K562 (cell line): Measurements from ENCODE around the gene LAMB1. TPM values are rescaled to one million over a fixed set of nuclear protein-coding genes. Genes with fewer than 3 reads are reported as not detected.

ENCODE experiments used
- CC2D1A ChIP-seq: fragments of 450-650 bp; IDR thresholded peaks from 2 replicates; pipeline ENCODE4 v1.6.1; 2017; ENCODE audit warnings: mild to moderate bottlenecking
- ELF2 ChIP-seq: fragments of 250-450 bp; sonication (Bioruptor Pico); IDR thresholded peaks from 2 replicates; pipeline ENCODE4 v1.5.0; 2021; ENCODE audit warnings: mild to moderate bottlenecking
- FOS ChIP-seq: IDR thresholded peaks from 3 replicates; pipeline ENCODE4 v1.6.1; 2011; ENCODE audit not compliant: insufficient read length; ENCODE audit errors: extremely low read depth
- FOSL1 ChIP-seq: fragments of 200-800 bp; sonication (Bioruptor generic); conservative IDR thresholded peaks from 2 replicates; pipeline ENCODE4 v1.6.1; 2016; ENCODE audit warnings: missing genetic modification characterization, missing compliant biosample characterization
- L3MBTL2 ChIP-seq: fragments of 450-650 bp; IDR thresholded peaks from 2 replicates; pipeline ENCODE4 v1.6.1; 2016; ENCODE audit warnings: mild to moderate bottlenecking, moderate library complexity
- MAZ ChIP-seq, 2 experiments: fragments of 450-650 bp in 1 of 2; sonication (generic) in 1 of 2; formaldehyde crosslinking; IDR thresholded peaks in 1 of 2; conservative IDR thresholded peaks in 1 of 2; 2 replicates each; pipeline versions ENCODE4 v1.4.0 to v1.5.0; 2020; ENCODE audit warnings: mild to moderate bottlenecking in 1 of 2, missing genetic modification reagents in 1 of 2
- MTA1 ChIP-seq: fragments of 450-650 bp; IDR thresholded peaks from 2 replicates; pipeline ENCODE4 v1.6.1; 2017; ENCODE audit warnings: borderline replicate concordance
- SMC3 ChIP-seq: conservative IDR thresholded peaks from 2 replicates; pipeline ENCODE4 v1.6.1; 2011; ENCODE audit warnings: low read depth, low read length, improper control_type of control experiment; ENCODE audit not compliant: insufficient read depth
- SP1 ChIP-seq: sonication (generic); formaldehyde crosslinking; IDR thresholded peaks from 2 replicates; pipeline ENCODE4 v1.8.1; 2022; ENCODE audit warnings: mild to moderate bottlenecking, missing genetic modification reagents
- SRF ChIP-seq, 2 experiments: fragments of 250-450, 450-650 bp in 1 of 2; sonication (Bioruptor Pico) in 1 of 2; sonication (generic) in 1 of 2; formaldehyde crosslinking; IDR thresholded peaks; 2 replicates each; pipeline versions ENCODE4 v1.5.0 to v1.5.1; 2020 to 2022; ENCODE audit warnings: mild to moderate bottlenecking in 1 of 2, missing genetic modification reagents in 1 of 2
- TCF3 ChIP-seq: sonication (generic); formaldehyde crosslinking; IDR thresholded peaks from 2 replicates; pipeline ENCODE4 v1.4.0; 2020; ENCODE audit warnings: mild to moderate bottlenecking, missing genetic modification reagents
- ZNF717 ChIP-seq: fragments of 250-450 bp; sonication (Bioruptor Pico); IDR thresholded peaks from 2 replicates; pipeline ENCODE4 v1.5.0; 2021
- polyA plus RNA-seq, 8 experiments: library from polyadenylated mRNA; depleted of rRNA in 4 of 8; stranded (reverse) in 5 of 8; unstranded in 3 of 8; fragments of >200 nt; fragmentation: Nextera tagmentation in 2 of 8; fragmentation: Illumina TruSeq in 1 of 8; extraction: Ambion mirVana in 2 of 8; extraction: Trizol in 1 of 8; gene quantifications; 2 replicates each; pipeline versions ENCODE4 v1.2.1 to v1.2.3, GENCODE V29; 2011 to 2014; ENCODE audit warnings: inconsistent platforms in 1 of 8, missing spikeins in 1 of 8
- total RNA-seq, 7 experiments: library from RNA; depleted of rRNA in 6 of 7; stranded (reverse); fragments of >200 nt in 6 of 7; fragmentation: Illumina TruSeq in 2 of 7; extraction: Trizol in 2 of 7; gene quantifications; 2 replicates each; pipeline versions ENCODE4 v1.2.1 to v1.2.3, GENCODE V29; 2011 to 2021; ENCODE audit warnings: low replicate concordance in 1 of 7
- TF ChIP-seq, protein P1 (sequence below): fragments of 450-650 bp; formaldehyde crosslinking; IDR thresholded peaks from 2 replicates; pipeline ENCODE4 v1.4.0; 2020; ENCODE audit warnings: mild to moderate bottlenecking, moderate library complexity
- TF ChIP-seq, protein P2 (sequence below): fragments of 250-450 bp; sonication (Bioruptor Pico); IDR thresholded peaks from 2 replicates; pipeline ENCODE4 v1.9.0; 2021; ENCODE audit warnings: mild to moderate bottlenecking, inconsistent platforms
- TF ChIP-seq, protein P3 (sequence below), 3 experiments: IDR thresholded peaks in 2 of 3; conservative IDR thresholded peaks in 1 of 3; 2 replicates each; pipeline ENCODE4 v1.5.1; 2011 to 2012; ENCODE audit warnings: low read length in 3 of 3, mild to moderate bottlenecking in 3 of 3, control low read depth in 2 of 3, improper control_type of control experiment in 1 of 3, inconsistent platforms in 1 of 3, low read depth in 1 of 3, mixed read lengths in 1 of 3, moderate library complexity in 1 of 3; ENCODE audit not compliant: insufficient read depth in 2 of 3
- TF ChIP-seq, protein P4 (sequence below): sonication (generic); formaldehyde crosslinking; IDR thresholded peaks from 2 replicates; pipeline ENCODE4 v1.8.0; 2023; ENCODE audit warnings: mild to moderate bottlenecking, missing genetic modification reagents
- TF ChIP-seq, protein P5 (sequence below), 2 experiments: fragments of 450-650 bp in 1 of 2; sonication (generic) in 1 of 2; formaldehyde crosslinking in 1 of 2; IDR thresholded peaks in 1 of 2; conservative IDR thresholded peaks in 1 of 2; 2 replicates each; pipeline versions ENCODE4 v1.6.1 to v1.8.1; 2016 to 2023; ENCODE audit warnings: mild to moderate bottlenecking in 2 of 2, moderate library complexity in 2 of 2, inconsistent platforms in 1 of 2, missing genetic modification reagents in 1 of 2

The LAMB1 gene
- total and polyA plus RNA-seq, 9 of the 15 experiments (the other 6 are each of a cell fraction or from before 2014, with no cell fraction given): 6.0 to 17.7 (median 12.3) TPM

DNA sequence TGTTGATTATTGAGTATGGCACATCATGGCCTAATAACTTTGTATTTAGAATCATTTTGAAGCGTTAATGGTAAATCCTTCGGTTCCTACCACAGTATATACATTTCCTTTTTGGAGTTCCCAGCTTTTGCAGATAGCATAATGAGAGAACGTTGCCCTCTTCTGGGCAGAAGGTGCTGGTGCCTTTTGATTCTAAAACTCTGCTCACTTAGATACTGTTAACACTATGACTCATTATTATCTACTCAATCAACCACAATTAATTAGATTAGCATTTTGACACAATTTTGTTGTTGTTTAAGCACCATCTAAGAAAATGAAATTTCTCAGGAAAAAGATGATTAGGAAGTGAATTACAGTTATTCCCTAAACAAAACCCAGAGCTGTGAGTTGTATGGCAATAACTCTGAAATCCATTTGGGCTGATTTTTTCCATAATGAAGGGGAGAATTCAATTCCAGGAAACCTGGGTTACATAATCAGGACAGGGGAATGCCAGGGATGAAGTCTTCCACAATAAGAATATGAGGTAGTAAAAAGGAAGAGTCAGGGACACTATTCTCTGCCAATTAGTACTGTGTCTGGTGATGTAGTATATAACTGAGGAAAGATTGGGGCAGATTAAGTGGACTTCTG, 123.4 kb downstream of the LAMB1 start (continued):
- no peak for TF ChIP-seq ELF2 (CRISPR knock-in tag)
- TF ChIP-seq, protein P1, sequence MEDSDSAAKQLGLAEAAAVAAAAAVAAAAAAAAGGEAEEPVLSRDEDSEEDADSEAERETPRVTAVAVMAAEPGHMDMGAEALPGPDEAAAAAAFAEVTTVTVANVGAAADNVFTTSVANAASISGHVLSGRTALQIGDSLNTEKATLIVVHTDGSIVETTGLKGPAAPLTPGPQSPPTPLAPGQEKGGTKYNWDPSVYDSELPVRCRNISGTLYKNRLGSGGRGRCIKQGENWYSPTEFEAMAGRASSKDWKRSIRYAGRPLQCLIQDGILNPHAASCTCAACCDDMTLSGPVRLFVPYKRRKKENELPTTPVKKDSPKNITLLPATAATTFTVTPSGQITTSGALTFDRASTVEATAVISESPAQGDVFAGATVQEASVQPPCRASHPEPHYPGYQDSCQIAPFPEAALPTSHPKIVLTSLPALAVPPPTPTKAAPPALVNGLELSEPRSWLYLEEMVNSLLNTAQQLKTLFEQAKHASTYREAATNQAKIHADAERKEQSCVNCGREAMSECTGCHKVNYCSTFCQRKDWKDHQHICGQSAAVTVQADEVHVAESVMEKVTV (CRISPR knock-in tag): peak; percentile 95
- TF ChIP-seq, protein P2, sequence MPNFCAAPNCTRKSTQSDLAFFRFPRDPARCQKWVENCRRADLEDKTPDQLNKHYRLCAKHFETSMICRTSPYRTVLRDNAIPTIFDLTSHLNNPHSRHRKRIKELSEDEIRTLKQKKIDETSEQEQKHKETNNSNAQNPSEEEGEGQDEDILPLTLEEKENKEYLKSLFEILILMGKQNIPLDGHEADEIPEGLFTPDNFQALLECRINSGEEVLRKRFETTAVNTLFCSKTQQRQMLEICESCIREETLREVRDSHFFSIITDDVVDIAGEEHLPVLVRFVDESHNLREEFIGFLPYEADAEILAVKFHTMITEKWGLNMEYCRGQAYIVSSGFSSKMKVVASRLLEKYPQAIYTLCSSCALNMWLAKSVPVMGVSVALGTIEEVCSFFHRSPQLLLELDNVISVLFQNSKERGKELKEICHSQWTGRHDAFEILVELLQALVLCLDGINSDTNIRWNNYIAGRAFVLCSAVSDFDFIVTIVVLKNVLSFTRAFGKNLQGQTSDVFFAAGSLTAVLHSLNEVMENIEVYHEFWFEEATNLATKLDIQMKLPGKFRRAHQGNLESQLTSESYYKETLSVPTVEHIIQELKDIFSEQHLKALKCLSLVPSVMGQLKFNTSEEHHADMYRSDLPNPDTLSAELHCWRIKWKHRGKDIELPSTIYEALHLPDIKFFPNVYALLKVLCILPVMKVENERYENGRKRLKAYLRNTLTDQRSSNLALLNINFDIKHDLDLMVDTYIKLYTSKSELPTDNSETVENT (CRISPR knock-in tag): no peak
- peak; percentile 9; the same call in 1 of the 2 replicates for TF ChIP-seq TCF3 (CRISPR knock-in tag)
- TF ChIP-seq SRF (CRISPR knock-in tag; IDR thresholded peaks at IDR 0.05): no peak
- TF ChIP-seq, protein P3, sequence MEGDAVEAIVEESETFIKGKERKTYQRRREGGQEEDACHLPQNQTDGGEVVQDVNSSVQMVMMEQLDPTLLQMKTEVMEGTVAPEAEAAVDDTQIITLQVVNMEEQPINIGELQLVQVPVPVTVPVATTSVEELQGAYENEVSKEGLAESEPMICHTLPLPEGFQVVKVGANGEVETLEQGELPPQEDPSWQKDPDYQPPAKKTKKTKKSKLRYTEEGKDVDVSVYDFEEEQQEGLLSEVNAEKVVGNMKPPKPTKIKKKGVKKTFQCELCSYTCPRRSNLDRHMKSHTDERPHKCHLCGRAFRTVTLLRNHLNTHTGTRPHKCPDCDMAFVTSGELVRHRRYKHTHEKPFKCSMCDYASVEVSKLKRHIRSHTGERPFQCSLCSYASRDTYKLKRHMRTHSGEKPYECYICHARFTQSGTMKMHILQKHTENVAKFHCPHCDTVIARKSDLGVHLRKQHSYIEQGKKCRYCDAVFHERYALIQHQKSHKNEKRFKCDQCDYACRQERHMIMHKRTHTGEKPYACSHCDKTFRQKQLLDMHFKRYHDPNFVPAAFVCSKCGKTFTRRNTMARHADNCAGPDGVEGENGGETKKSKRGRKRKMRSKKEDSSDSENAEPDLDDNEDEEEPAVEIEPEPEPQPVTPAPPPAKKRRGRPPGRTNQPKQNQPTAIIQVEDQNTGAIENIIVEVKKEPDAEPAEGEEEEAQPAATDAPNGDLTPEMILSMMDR (IDR thresholded peaks at IDR 0.05 in 2 of 3, conservative IDR thresholded peaks at IDR 0.05 in 1 of 3; ENCODE audit: insufficient read depth in 2 of 3, low read depth in 1 of 3, low read length in 3 of 3): peak; percentile 77 to 95 (median 89)
- TF ChIP-seq MAZ (CRISPR knock-in tag; conservative IDR thresholded peaks at IDR 0.05 in 1 of 2, IDR thresholded peaks at IDR 0.05 in 1 of 2): peak in 1 of 2 experiments; percentile 78; a peak in 2 of 4 replicates
- TF ChIP-seq, protein P4, sequence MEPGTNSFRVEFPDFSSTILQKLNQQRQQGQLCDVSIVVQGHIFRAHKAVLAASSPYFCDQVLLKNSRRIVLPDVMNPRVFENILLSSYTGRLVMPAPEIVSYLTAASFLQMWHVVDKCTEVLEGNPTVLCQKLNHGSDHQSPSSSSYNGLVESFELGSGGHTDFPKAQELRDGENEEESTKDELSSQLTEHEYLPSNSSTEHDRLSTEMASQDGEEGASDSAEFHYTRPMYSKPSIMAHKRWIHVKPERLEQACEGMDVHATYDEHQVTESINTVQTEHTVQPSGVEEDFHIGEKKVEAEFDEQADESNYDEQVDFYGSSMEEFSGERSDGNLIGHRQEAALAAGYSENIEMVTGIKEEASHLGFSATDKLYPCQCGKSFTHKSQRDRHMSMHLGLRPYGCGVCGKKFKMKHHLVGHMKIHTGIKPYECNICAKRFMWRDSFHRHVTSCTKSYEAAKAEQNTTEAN (CRISPR knock-in tag): no peak
- no peak for TF ChIP-seq SP1 (CRISPR knock-in tag)
- peak; percentile 10 for TF ChIP-seq FOS
- TF ChIP-seq MTA1: peak; percentile 39
- TF ChIP-seq, protein P5, sequence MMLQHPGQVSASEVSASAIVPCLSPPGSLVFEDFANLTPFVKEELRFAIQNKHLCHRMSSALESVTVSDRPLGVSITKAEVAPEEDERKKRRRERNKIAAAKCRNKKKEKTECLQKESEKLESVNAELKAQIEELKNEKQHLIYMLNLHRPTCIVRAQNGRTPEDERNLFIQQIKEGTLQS (IDR thresholded peaks at IDR 0.05): peak; percentile 92
- TF ChIP-seq, protein P5 (CRISPR knock-in tag; conservative IDR thresholded peaks at IDR 0.05): peak; percentile 82; the same call in 1 of the 2 replicates
- 0 out of 2 replicates have a peak, but pooled peaks have one; percentile 8 for TF ChIP-seq L3MBTL2
- peak; percentile 97 for TF ChIP-seq FOSL1 (tag)
- peak; percentile 32; the same call in 1 of the 2 replicates for TF ChIP-seq CC2D1A
- TF ChIP-seq ZNF717 (CRISPR knock-in tag): no peak
- TF ChIP-seq SMC3: peak; percentile 79
